GM19395 (cell line): Measurements from ENCODE around the gene NTN3.
A peak's percentile ranks its signal among the peaks of the same experiment; 100 is the strongest.
"Not testable (repeated sequence)": the region's sequence is repeated elsewhere in the genome, so short reads cannot be mapped to it uniquely, and the experiment has no call there.

Experiments used
- ATAC-seq: cut with Tn5 transposase; IDR thresholded peaks from one replicate; pipeline ENCODE4 v1.9.1; 2021; ENCODE audit warnings: mild to moderate bottlenecking, moderate library complexity; ENCODE audit not compliant: unreplicated experiment

The NTN3 gene

GRCh38 chr16:2471016-2471652 lies at the start of gene NTN3:
NTN3 (plus strand) TSS chr16:2471297; CDS start chr16:2471702, 405 bp downstream.
- ATAC-seq: no peak

- no peak for ATAC-seq
Measured at GRCh38 chr16:2422123-2422867, 48.8 kb upstream of the NTN3 start.

- ATAC-seq: no peak
Measured at GRCh38 chr16:2424061-2425007, 46.8 kb upstream of the NTN3 start.

GRCh38 chr16:2425008-2425518 lies 46.0 kb upstream of the NTN3 start:
- ATAC-seq: no peak

GRCh38 chr16:2425825-2426430 lies 45.2 kb upstream of the NTN3 start:
- ATAC-seq: no peak

- ATAC-seq: no peak
Measured at GRCh38 chr16:2426941-2427361, 44.1 kb upstream of the NTN3 start.

- ATAC-seq: no peak
Measured at GRCh38 chr16:2427526-2427925, 43.6 kb upstream of the NTN3 start.

GRCh38 chr16:2428051-2428783 lies 42.9 kb upstream of the NTN3 start:
- ATAC-seq: peak; percentile 25

- no peak for ATAC-seq
Measured at GRCh38 chr16:2428784-2429033, 42.4 kb upstream of the NTN3 start.

- peak; percentile 82 for ATAC-seq
Measured at GRCh38 chr16:2429034-2429770, 41.9 kb upstream of the NTN3 start, which contains the start of gene CCNF. CCNF (plus strand) TSS chr16:2429447; CDS start chr16:2429482, 35 bp downstream.

GRCh38 chr16:2429771-2430663 lies 41.1 kb upstream of the NTN3 start:
- peak; percentile 13 for ATAC-seq

- no peak for ATAC-seq
Measured at GRCh38 chr16:2432286-2432685, 38.8 kb upstream of the NTN3 start.

GRCh38 chr16:2432801-2433505 lies 38.1 kb upstream of the NTN3 start:
- ATAC-seq: no peak

GRCh38 chr16:2435236-2435635 lies 35.9 kb upstream of the NTN3 start:
- ATAC-seq: not testable (repeated sequence)

- no peak for ATAC-seq
Measured at GRCh38 chr16:2436110-2436509, 35.0 kb upstream of the NTN3 start.

- ATAC-seq: no peak
Measured at GRCh38 chr16:2437032-2437790, 33.9 kb upstream of the NTN3 start.

GRCh38 chr16:2438121-2438520 lies 33.0 kb upstream of the NTN3 start:
- ATAC-seq: no peak
